NK-92 (cell line): Measurements from ENCODE around the gene EPC2.
"Not testable (repeated sequence)": the region's sequence is repeated elsewhere in the genome, so short reads cannot be mapped to it uniquely, and the experiment has no call there.

Experiments used
- DNase-seq: peaks from one replicate; lab custom pipeline; 2025; ENCODE audit not compliant: unreplicated experiment; lab: John Stamatoyannopoulos, UW

The EPC2 gene

DNA sequence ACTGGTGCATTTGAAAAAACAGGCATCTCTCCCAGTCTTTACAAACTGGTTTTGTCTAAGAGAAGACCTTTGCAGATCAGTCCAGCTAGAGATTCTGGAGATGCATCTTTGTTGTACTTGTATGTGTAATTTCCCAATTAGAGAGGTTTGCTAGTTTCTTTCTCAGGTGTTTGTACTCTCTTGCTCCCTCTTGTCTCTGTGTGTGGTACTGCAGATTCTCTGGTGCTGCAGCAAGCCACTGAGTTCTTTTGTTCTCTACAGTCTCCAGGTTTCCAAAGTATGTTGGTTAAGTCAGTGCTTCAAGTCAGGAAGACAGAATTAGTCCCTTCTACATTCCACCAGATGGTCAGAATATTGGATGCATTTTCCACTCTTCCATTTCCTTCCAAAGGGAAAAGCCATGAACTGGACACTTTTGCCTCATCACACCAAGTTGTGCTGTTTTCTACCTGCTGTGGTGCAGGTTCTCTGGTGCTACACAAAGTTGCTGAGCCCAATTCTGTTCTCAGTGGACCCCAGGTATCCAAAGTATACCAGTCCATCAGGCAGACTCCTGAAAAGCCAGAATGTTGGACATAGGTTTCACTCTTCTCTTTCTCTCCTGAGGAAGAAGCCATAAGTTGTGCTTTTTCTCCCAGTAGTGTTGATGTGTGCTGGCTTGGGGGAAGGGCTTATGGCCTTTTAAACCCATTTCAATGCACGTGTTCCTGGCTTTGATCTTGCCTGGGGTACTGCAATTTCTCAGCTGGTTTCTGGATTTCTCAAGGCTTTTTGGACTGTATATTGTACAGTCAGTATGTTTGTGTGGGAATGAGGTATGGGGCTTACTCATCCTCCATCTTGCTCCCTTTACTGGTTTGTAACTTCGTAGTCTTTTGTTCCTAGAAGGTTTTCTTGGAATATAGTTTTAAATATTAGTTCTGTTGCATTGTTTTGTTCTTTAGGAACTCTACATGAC is 29.8 kb downstream of the EPC2 start:
- no peak for DNase-seq

DNA sequence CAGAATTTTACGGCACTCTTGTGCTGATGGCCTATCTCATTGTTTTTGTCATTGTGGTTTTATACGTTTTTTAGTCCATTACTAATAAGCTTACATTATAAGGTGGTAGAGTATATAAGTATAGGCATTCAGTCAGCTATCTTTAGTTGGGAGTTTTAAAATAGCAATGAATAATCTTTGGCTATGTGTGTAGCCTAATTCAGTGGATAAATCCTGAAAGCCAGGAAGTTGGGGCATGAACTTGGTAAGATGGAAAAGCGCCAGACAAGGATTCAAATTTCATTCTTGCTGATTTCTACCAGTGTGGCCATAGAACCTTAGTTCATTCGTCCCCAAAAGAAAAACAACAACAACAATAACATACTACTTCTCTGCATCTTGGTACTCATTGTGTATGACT is 31.2 kb downstream of the EPC2 start:
- DNase-seq = no peak

DNA sequence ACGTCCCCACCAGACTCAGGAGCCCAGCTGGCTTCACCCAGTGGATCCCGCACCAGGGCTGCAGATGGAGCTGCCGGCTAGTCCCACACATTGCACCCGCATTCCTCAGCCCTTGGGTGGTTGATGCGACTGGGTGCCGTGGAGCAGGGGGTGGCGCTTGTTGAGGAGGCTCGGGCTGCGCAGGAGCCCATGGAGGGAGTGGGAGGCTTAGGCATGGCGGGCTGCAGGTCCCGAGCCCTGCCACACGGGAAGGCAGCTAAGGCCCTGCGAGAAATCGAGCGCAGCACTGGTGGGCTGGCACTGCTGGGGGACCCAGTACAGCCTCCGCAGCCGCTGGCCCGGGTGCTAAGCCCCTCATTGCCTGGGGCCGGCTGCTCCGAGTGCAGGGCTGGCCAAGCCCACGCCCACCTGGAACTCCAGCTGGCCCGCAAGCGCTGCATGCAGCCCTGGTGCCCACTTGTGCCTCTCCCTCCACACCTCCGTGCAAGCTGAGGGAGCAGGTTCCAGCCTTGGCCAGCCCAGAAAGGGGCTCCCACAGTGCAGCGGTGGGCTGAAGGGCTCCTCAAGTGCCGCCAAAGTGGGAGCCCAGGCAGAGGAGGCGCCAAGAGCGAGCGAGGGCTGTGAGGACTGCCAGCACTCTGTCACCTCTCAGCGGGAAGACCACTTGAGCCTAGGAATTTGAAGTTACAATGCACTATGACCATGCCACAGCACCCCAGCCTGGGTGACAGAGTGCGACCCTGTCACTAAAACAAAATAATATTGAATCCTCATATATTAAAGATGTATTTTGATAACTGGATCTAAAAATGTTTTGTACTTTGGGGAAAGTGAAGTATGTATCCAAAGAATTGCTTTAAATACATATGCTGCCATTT is 34.0 kb downstream of the EPC2 start:
- DNase-seq = not testable (repeated sequence)

DNA sequence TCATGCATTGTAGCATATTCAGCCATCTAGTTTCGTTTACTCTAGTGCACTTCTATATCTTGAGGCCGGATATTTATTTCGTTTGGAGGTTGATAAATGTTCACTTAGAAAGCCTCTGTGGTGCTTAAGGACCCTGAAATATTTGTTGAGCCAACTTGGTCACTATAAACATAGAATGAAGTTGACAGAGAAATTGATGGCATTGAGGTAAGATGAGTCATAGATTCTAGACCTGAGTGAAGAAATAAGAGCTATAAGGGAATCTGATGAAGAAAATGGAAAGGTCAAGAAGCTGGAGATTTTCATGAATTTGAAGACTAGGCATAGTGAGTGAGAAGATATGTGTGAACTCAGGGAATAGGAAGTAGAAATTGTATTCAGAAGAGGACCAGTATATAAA is 35.9 kb downstream of the EPC2 start:
- DNase-seq = no peak

DNA sequence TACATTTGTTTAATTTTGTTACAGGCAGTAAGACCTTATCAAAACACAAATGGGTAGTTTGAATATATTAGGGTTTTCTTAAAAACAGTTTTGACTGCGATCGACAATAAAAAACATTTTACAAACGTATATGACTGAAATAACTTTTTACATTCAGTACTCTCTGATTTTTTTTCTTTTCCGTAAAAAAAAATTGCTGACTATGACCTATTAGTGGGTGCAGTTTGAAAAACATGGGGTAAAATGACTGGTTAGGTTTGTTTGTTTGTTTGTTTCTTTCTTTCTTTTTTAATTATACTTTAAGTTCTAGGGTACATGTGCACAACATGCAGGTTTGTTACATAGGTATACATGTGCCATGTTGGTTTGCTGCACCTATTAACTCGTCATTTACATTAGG is 36.9 kb downstream of the EPC2 start:
- no peak for DNase-seq

DNA sequence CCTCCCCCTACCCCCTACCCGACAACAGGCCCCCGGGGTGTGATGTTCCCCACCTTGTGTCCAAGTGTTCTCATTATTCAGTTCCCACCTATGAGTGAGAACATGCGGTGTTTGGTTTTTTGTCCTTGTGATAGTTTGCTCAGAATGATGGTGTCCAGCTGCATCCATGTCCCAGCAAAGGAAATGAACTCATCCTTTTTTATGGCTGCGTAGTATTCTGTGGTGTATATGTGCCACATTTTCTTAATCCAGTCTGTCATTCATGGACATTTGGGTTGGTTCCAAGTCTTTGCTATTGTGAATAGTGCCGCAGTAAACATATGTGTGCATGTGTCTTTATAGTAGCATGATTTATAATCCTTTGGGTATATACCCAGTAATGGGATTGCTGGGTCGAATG is 37.3 kb downstream of the EPC2 start:
- DNase-seq = not testable (repeated sequence)

DNA sequence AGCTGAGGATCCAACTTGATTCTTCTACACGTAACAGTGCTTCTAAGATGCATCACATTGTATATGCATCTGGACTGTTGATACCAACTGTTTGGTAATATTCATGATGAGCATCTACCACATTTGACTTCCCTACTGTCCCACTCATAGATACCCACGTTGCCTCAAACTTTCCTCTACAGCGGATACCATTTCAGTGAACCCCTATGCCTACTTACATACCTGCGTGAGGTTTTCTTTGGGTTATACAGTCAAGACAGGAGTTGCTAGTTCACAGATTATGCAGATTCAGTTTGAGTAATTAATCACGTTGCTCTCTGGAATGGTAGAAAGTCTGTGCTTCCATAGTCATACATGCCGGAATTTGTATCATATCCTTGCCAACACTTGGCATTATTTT is 40.0 kb downstream of the EPC2 start:
- DNase-seq = no peak

DNA sequence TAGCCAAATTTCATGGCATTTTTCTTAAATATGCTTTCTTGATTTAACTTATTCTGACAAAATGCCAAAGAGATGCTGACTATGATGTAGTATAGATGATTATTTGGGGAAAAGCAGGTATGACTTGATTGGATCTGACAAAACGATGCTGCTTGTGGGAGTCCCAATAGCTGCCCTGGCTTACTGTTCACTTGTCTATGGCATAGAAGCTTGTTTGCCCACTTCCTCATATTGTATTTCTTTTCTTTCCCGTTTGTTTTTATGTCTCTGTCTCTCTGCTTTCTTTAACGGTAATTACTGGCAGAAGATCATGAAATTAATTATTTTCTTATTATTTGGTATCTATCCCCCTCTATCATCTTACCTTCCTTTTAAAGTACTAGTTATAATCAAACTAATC is 43.0 kb downstream of the EPC2 start:
- DNase-seq = no peak

DNA sequence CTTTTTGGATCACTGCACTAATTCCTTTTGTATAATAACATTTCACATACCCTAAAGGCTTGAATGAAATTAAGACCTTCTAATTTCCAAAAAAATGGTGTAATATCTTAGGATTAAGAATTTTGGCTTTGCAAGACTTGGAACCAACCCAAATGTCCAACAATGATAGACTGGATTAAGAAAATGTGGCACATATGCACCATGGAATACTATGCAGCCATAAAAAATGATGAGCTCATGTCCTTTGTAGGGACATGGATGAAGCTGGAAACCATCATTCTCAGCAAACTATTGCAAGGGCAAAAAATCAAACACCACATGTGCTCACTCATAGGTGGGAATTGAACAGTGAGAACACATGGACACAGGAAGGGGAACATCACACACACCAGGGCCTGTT is 43.5 kb downstream of the EPC2 start:
- DNase-seq = not testable (repeated sequence)

DNA sequence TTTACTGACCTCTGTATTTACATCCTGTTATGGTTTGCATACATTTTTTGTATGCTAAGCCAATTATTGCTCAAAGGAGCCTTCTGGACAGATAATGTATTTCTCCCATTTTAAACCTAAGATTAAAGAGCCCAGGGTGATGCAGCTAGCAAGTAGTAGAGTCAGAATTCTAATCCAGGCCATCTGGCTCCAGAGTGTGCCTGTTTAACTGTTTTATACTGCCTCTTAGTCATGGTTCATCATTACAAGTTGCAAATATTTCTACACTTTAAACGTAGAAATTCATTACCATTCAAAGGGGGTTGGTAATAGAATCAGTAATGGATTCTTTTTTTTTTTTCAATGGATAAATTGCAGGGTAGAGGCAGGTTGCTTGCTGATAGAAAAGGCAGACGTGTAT is 52.4 kb downstream of the EPC2 start:
- DNase-seq = no peak

DNA sequence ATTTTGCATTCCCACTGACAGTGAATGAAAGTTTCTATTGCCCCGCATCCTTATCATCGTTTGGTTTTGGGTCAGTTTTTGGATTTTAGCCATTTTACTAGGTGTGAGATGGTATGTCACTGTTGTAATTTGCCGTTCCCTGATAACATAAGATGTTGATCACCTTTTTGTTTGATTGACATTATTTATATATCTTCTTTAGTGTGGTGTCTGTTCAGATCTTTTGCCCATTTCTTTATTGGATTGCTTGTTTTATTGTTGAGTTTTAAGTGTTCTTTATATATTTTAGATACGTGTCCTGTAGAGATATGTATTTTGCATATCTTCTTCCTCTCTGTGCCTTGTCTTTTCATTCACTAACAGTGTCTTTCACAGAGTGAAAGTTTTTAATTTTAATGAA is 55.3 kb downstream of the EPC2 start:
- no peak for DNase-seq

DNA sequence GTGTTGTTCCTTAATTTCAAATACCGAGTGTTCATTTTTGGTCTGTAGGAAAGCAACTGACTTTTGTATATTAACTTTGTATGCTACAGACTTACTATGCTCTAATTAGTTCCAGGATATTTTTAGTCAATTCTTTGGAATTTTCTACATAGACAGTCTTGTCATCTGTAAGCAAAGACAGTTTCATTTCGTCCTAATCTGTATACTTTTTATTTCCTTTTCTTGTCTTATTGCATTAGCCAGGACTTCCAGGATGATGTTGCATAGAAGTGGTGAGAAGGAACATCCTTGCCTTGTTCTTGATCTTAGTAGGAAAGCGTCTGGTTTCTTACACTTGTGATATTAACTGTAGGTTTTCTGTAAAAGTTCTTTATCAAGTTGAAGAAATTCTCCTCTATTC is 56.5 kb downstream of the EPC2 start:
- DNase-seq = no peak

DNA sequence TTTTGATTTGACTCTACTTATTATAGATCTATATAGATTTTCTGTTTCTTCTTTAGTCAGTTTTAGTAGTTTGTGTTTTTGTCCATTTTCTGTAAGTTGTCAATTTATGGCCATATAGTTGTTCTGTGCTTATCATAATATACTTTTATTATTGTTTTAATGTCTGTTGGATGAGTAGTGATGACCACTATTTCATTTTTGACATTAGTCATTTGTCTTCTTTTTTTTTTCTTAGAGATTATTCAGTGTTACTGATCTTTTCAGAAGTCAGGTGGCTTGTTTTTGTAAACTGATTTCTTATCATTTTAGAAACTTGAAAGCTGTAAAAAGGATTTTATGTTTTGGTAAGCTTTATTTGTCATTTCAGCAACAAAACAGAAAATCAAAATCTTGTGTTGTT is 57.3 kb downstream of the EPC2 start:
- DNase-seq = no peak

DNA sequence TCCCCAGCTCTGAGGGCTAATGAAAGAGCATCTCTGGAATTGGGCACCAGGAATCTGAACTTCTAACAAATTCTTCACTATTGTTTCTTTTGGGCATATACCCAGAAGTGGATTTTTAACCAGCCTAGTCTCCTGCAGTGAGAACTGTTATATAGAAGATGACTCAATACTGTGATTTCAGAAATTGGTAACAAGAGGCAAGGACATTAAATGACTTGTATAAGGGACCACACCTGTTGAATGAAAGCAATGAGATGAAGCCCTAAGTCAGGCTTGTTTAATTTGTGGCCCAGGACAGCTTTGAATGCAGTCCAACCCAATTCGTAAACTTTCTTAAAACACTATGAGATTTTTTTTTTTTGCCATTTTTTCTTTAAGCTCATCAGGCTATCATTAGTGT is 57.9 kb downstream of the EPC2 start:
- DNase-seq = no peak

DNA sequence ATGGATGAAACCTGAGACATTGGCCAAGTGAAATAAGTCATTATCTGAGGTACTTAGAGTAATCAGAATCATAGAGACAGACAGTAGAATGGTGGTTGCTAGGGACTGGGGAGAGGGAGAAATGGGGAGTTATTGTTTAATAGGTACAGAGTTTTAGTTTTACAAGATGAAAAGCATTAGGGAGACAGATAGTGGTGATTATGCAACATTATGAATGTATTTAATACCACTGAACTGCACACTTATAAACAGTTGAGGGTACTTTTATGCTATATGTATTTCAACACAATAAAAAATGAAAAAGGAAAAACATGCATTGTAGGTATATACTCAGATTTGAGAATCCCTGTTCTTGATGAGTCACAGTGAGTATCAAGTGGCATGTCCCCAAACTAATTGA is 59.7 kb downstream of the EPC2 start:
- no peak for DNase-seq

DNA sequence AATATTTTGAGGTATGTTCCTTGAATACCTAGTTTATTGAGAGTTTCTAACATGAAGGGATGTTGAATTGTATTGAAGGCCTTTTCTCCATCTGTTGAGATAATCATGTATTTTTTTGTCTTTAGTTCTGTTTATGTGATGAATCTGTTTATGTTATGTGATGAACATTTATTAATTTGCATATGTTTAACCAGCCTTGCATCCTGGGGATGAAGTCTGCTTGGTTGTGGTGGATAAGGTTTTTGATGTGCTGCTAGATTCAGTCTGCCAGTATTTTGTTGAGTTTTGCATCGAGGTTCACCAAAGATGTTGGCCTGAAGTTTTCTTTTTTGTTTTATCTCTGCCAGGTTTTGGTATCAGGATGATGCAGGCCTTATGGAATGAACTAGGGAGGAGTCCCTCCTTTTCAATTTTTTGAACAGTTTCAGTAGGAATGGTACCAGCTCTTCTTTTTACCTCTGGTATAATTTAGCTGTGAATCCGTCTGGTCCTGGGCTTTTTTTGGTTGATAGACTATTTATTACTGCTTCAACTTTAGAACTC is 71.9 kb downstream of the EPC2 start:
- no peak for DNase-seq

DNA sequence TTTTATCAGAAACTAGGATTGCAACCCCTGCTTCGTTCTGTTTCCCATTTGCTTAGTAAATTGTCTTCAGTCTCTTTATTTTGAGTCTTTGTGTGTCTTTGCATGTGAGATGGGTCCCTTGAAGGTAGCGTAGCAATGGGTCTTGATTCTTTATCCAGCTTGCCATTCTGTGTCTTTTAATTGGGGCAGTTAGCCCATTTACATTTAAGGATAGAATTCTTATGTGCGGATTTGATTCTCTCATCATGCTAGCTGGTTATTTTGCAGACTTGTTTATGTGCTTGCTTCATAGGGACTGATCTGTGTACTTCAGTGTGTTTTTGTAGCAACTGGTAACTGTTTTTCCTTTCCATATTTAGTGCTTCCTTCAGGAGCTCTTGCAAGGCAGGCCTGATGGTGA is 73.5 kb downstream of the EPC2 start:
- DNase-seq = no peak

DNA sequence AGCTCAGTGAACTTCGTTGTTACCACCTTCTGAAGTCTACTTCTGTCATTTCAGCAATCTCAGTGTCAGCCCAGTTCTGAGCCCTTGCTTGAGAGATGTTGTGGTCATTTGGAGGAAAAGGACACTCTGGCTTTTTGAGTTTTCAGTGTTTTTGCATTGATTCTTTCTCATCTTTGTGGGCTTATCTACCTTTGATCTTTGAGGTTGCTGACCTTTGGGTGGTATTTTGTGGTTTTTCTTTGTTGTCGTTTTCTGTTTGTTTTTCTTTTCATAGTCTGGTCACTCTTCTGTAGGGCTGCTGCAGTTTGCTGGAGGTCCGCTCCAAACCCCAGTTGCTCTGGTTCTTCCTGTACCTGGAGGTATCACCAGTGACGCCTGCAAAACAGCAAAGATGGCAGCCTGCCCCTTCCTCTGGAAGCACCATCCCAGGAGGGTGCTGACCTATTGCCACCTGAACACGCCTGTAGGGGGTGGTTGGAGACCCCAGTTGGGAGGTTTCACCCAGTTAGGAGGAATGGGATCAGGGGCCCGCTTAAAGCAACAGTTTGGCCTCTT is 74.7 kb downstream of the EPC2 start:
- DNase-seq = no peak

DNA sequence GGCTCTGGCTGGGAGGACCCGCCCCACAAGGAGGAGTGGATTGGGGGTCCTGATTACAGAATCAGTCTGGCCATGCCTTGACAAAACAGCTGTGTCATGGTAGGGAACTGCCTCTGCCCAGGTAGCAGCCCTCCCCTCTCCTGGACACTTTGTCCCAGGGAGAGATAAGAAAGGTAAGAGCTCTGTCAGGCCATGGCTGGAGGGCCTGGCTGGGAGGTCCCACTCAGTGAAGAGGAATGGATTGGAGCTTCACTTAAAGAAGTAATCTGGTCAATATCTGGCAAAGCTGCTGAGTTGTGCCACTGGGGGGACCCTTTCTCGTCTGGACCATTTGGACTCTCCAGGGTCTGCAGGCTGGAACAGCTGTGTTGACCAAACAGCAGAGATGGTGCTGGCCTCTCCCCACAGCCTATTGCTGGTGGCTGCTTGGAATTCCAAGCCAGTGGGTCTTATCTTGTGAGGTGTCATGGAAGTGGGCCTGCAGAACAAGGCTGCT is 75.4 kb downstream of the EPC2 start:
- DNase-seq = no peak

DNA sequence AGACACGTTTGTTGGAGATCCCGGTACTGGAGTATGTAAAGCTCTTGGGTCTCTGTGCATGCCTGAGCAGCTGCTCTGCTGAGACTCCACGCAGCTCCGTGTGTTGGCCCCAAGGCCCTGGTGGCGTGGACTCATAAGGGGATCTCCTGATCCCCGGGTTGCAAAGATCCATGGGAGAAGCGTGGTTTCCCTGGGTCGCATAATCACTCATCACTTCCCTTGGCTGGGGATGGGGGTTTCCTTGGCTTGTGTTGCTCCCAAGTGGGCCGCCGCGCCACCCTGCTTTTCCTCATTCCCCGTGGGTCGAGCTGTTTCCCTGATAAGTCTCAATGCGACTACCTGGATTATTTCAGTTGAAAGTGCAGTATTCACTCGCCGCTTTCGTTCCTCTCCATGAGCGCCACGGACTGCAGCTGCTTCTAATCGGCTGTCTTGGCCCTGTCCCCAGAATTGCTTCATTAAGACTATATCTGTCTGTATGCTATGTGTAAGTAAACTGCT is 76.0 kb downstream of the EPC2 start:
- no peak for DNase-seq

DNA sequence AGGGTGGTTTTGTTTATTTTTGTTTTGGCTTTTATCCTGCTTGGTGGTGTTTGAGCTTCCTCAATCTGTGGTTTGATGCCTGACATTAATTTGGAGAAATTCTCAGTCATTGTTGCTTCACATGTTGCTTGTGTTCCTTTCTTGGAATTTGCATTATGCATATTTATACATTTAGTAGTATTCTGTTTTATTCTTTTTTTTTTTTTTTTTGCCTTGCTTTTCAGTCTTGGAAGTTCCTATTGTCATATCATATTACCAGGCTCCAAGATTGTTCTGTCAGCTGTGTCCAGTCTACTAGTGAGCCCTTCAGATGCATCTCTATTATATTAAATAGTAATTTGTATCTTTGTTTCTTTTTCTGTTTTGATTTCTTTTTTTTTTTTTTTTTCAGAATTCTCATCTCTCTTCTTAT is 77.0 kb downstream of the EPC2 start:
- no peak for DNase-seq
